ENCODE measurements around the gene SLC16A3.
"Not testable (repeated sequence)": the region's sequence is repeated elsewhere in the genome, so short reads cannot be mapped to it uniquely, and the experiment has no call there.

Gene SLC16A3

GRCh38 chr17:82247856-82248671 lies 19.2 kb downstream of the SLC16A3 start:
- DNase-seq, result no peak

- DNase-seq, result no peak
These were observed 20.2 kb downstream of the SLC16A3 start for GRCh38 chr17:82248815-82249674.

GRCh38 chr17:82249896-82250581 lies 21.2 kb downstream of the SLC16A3 start:
- no peak for DNase-seq

GRCh38 chr17:82250868-82251500 lies 22.1 kb downstream of the SLC16A3 start:
- no peak for DNase-seq

- no peak for DNase-seq
These were observed 23.8 kb downstream of the SLC16A3 start for GRCh38 chr17:82252511-82253178.

- no peak for DNase-seq
These were observed 24.3 kb downstream of the SLC16A3 start for GRCh38 chr17:82253179-82253544.

- DNase-seq, result not testable (repeated sequence)
These were observed 25.3 kb downstream of the SLC16A3 start for GRCh38 chr17:82254096-82254495.

GRCh38 chr17:82254746-82255145 lies 25.9 kb downstream of the SLC16A3 start:
- not testable (repeated sequence) for DNase-seq

- DNase-seq, result no peak
These were observed 26.6 kb downstream of the SLC16A3 start for GRCh38 chr17:82255402-82255972.

- no peak for DNase-seq
These were observed 27.5 kb downstream of the SLC16A3 start for GRCh38 chr17:82256242-82256885.

GRCh38 chr17:82257473-82257872 lies 28.6 kb downstream of the SLC16A3 start:
- DNase-seq, result no peak

GRCh38 chr17:82258555-82258954 lies 29.7 kb downstream of the SLC16A3 start:
- DNase-seq, result no peak

- DNase-seq, result not testable (repeated sequence)
These were observed 31.4 kb downstream of the SLC16A3 start for GRCh38 chr17:82259972-82260961.

- no peak for DNase-seq
These were observed 33.5 kb downstream of the SLC16A3 start for GRCh38 chr17:82262344-82262743.

GRCh38 chr17:82263641-82264040 lies 34.8 kb downstream of the SLC16A3 start:
- DNase-seq, result no peak

GRCh38 chr17:82266142-82266541 lies 37.3 kb downstream of the SLC16A3 start:
- DNase-seq, result no peak

- peak; percentile 91 to 94 for DNase-seq
These were observed 38.9 kb downstream of the SLC16A3 start for GRCh38 chr17:82267575-82268379.

GRCh38 chr17:82269138-82269881 lies 40.5 kb downstream of the SLC16A3 start:
- DNase-seq, result no peak

Measured in inflammatory macrophage (primary cell).